H4 (cell line): ENCODE results near the gene POLD1. TPM values are rescaled to one million over a fixed set of nuclear protein-coding genes. Genes with fewer than 3 reads are reported as not detected.
"Not testable (repeated sequence)": the region's sequence is repeated elsewhere in the genome, so short reads cannot be mapped to it uniquely, and the experiment has no call there.

Experiments used
- DNase-seq: peaks from one replicate; pipeline ENCODE4 v3.0.0-alpha.2; 2015; ENCODE audit warnings: low spot score
- total RNA-seq: library from RNA; depleted of rRNA; stranded (reverse); fragments of >200 nt; shearing (Covaris generic); gene quantifications from 2 replicates; pipeline ENCODE4 v1.2.3, GENCODE V29; 2014

Gene POLD1
- total RNA-seq, 1 experiment from 2014 or later, result 45.8 TPM

GRCh38 chr19:50365434-50366306 is 18.5 kb upstream of the POLD1 start, which contains the start of gene NAPSA:
TSS of gene NAPSA (minus strand) at chr19:50365639. CDS start at chr19:50365621, 18 bp downstream.
- DNase-seq, result no peak

- peak; percentile 94 for DNase-seq
These were observed 15.2 kb upstream of the POLD1 start for GRCh38 chr19:50368649-50369570.

- no peak for DNase-seq
These were observed 12.2 kb upstream of the POLD1 start for GRCh38 chr19:50371914-50372475.

- peak; percentile 100 for DNase-seq
These were observed 7.7 kb upstream of the POLD1 start, which contains the start of gene NR1H2 for GRCh38 chr19:50376166-50377050. TSS of gene NR1H2 (plus strand) at chr19:50376457. CDS start at chr19:50377606, 1,149 bp downstream.

- no peak for DNase-seq
These were observed 7.1 kb upstream of the POLD1 start for GRCh38 chr19:50377051-50377461.

- no peak for DNase-seq
These were observed 6.6 kb upstream of the POLD1 start for GRCh38 chr19:50377517-50377916.

- no peak for DNase-seq
These were observed 5.8 kb upstream of the POLD1 start for GRCh38 chr19:50378169-50378862.

GRCh38 chr19:50378863-50379236 is 5.3 kb upstream of the POLD1 start:
- DNase-seq, result no peak

GRCh38 chr19:50379602-50380001 is 4.5 kb upstream of the POLD1 start:
- DNase-seq, result no peak

- DNase-seq, result no peak
These were observed 4.0 kb upstream of the POLD1 start for GRCh38 chr19:50380137-50380536.

GRCh38 chr19:50380751-50381151 is 3.4 kb upstream of the POLD1 start:
- DNase-seq, result no peak

- no peak for DNase-seq
These were observed 2.0 kb upstream of the POLD1 start for GRCh38 chr19:50381881-50382729.

GRCh38 chr19:50383001-50383851 is 921 bp upstream of the POLD1 start:
- no peak for DNase-seq

GRCh38 chr19:50384685-50385535 is 763 bp downstream of the POLD1 start:
- DNase-seq, result no peak

- DNase-seq, result no peak
These were observed 3.2 kb downstream of the POLD1 start for GRCh38 chr19:50387176-50387867.

GRCh38 chr19:50387868-50388245 is 3.7 kb downstream of the POLD1 start:
- DNase-seq, result no peak

- DNase-seq, result not testable (repeated sequence)
These were observed 6.1 kb downstream of the POLD1 start for GRCh38 chr19:50390295-50390694.
